Measurements from ENCODE around the gene HOXB4.

The HOXB4 gene

DNA sequence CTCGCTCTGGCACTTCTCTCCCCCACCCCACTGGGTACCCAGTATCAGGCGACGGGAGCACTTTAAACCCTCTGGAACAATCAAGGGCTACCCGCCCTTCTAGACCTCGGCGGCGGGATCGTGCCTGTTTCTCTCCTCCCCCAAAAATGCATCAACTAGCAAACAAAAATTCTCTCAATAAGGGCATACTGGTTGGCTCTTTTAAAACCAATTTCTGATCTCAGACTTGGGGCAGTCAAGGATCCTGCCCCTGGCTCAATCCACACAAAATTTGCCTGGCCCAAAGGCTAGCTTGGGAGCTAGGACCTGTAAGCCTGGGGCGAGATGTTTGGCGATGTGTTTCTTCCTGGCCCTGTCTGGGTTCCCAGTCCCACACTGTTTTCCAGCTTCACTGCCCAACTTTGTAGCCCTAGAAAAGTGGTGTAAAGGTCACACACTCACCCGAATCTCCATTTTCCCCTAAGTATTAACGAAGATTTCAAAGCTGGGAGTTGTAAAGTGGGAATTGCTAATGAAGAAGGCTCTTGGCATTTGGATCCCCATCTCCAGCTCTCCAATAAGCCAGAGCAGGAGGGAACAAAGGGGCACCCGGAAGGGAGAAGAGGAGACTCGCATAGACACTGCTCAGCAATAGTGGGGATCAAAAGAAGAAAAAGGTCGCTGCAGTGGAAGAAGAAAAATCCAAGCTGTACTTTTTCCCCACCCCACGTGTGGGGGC lies 18.9 kb downstream of the HOXB4 start:
- no peak for DNase-seq (ENCODE audit: low read depth)

DNA sequence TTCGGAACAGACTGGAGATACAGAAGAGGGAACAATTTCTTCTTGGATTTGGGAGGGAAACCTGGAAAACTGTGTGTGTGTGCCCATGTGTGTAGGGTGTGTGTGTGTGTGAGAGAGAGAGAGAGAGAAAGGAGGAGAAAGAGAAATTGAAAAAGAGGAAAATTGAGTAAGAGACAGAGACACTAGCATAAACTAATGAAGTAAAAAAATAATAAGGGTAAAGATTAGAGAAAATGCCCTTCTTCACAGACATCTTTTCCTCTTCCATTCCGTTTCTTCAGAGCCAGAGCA lies 19.4 kb downstream of the HOXB4 start:
- no peak for DNase-seq (ENCODE audit: low read depth)

DNA sequence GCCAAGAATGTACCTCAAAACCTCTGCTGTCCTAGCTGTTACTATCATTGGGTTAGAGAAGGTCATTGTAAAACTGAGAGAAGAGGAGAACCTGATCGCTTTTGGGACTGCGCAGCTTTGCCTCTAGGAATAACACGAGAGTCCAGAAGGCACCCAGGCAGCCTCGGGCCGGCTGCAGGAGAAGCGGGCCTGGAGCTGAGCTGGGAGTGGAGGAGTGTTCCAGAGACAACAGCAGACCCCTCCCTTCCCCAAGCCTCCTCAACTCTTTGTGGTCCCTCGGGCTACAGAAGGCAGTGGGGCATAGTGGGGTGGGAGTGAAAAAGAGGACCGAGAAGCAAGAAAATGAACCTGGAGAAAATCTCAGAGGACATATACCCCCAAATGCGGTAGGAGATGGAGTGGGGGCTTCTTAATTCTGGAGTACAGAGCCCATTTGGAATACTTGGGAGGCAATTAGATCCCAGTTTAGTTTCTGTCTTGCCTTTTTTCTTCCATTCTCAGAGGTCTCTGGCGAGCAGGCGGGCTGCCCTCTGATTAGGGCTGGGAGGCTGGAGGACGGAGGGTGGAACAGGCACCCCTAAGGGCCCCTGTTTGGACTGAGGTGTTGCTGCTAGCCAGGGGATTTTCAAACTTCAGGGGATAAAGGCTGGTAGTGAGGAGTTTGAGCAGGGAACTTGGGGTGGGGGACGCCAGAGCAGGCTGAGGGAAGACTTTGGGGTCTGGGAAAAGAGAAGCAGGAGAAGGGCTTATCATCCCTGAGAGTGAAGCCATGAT lies 19.9 kb downstream of the HOXB4 start:
- no peak for DNase-seq (ENCODE audit: low read depth)

DNA sequence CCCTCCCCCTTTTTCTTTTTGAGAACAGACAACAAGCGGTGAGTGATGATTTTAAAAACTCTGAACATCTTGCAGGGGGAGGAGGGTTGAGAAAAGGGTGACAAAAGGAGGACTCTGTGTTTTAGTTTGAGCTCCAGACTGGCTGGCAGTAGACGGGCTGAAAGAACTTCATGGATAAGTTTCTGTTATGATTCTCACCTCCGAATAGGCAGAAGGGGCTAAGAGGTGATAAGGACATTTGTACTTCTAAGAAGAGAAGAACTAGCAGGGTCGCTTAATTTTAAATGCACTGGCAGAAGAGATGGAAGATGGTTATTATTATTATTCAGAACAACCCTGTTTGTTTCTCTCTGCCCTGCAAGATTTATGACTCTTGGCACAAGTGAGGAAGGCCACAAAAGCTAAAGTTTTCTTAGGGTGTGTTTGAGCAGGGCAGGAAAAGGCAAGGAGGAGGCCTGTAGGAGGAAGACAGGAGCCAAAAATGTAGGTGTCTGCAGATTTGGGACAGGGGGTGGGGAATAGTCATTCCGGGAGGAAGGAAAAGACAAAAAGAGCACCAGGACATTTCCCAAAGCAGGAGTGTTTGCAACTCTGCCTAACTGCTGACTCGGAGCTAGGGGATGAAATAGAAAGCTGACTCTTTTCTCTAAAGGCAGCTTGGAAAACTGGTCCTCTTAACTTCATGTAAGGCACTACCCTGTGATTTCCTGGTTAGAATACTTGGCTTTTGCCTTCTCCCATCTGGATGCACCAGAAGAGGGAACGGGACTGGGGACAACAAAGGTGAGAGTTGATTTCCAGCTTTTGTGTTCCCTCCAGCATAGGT lies 21.4 kb downstream of the HOXB4 start:
- DNase-seq (ENCODE audit: low read depth), result no peak

DNA sequence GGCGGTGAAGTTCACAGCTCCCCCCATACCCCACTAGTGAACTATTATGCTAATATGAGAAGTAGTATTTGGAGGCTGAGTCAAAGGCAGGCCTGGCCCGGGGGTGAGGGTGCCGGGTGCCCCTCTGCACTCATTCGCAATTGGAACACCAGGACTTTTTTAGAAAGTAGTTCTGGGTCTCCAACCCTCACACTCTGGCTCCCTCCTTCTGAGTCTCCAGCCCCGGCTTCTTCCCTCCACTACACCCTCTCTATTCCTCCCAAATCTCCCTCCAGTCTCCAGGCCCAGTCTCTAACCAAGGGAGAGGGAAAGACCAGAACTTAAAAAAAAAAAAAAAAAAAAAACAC lies 21.9 kb downstream of the HOXB4 start:
- no peak for DNase-seq (ENCODE audit: low read depth)

DNA sequence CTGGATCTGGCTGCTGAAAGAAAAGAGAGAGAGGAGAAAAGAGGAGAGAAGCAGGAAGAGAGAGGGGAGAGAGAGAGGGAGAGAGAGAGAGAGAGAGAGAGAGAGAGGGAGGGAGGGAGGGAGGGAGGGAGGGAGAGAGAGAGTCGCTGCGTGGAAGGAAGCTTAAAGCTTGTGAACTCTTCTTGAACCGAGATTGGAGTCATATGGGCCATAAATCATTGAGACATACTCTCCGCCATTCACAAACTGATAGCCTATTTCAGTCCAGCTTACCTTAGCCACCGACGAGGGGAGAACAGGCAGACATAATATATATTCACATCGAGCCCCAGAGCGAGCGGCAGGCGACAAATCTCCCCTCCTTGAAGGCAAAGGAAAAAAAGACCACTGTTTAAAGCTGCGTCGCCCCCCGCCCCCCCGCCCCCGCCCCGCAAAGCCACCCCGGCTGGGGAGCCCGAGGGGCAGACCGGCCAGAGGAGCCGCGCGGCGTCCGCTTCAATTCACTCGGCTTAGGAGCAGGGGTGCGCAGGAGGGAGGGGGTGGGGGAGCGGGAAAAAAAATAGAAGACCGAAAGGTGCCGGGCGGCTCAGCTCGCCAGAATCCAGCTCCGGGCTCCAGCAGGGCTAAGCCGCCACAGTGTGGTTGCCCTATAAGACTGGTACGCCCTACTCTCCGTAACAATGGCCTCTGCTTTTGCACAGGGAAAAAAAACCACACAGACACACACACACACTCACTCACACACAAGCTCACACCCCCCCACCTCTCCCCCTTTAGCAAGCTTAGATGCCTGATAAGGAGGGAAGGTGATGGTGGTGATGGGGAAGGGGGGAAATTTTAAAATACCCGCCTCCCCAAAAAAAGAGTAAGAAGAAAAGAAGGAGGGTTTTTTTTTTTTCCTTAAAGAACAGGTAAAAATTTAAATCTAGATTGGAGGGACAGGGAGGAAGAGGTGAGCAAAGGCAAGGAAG lies 22.6 kb downstream of the HOXB4 start:
- DNase-seq (ENCODE audit: low read depth), result no peak

DNA sequence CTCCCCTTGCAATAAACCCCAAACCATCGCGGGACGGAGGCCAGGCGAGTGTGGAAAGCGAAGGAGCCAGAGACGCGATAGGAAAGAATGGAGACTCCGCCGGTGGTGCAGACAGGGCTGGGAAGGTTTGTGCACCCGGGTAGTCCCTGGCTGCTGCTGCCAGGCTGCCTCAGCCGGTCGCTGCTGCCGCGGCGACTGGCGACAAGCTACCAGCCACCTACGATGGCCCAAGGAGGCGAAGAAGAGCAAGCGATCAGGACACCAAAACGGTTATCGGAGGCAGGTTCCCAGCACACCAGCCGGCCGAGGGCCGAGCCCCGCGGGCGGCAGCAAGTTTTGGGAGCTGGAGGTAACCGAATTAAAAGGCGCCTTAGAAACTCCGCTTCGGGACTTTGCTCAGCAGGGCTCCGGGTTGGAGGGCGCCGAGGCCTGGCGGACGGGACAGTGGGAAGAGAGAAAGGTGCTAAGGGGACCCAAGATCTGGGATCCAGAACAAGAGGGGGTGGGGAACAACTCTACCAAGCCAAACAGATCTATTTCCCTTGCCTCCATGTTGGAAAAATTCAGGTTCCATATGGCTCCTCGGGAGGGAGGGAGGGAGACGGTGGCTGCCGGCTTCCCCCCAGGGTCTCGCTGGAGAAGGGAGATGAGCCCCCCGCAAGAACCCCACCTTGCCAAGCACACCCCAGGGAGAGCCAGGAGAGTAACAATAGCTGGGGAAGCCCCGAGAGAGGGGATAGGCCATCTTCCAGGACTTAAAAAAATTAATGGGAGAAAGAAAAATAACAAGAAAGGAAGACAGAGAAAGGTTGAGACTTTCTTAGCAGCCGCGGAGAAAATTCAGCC lies 23.5 kb downstream of the HOXB4 start:
- DNase-seq (ENCODE audit: low read depth), result no peak

DNA sequence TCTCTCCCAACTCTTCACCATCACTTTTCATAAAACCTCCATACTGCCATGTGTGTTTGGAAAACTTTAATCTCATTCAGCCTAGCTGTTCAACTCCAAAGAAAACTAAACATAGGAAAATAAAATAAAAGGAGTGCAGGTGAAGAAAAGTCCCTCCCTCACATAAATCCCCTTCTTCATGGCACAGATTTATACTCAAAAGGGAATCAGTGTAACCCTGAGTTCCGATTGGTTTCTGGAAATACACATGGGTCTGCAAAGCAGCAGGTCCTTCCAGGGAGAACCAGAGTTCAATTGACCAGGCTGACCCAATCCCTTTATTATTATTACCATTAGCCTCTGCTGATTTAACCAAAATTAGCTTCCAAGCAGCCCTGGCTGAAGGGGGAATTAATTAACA lies 24.3 kb downstream of the HOXB4 start:
- no peak for DNase-seq (ENCODE audit: low read depth)

DNA sequence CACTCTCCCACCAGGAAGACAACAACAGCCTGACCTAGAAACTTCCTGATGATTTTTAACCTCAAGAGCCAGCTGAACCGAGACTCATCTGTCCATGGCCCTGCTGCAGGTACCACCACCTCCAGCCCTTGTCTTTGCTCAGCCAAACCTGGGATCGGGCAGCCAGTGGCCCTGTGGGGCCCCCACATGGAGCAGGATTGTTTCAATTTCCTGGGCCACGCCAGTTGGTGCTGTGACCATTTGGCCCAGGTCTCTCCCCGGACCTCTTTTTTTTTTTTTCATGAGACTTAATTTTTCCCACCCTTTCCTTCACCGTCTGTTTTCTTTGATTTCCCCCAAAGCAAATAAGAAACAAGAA lies 25.0 kb downstream of the HOXB4 start:
- DNase-seq (ENCODE audit: low read depth), result no peak

DNA sequence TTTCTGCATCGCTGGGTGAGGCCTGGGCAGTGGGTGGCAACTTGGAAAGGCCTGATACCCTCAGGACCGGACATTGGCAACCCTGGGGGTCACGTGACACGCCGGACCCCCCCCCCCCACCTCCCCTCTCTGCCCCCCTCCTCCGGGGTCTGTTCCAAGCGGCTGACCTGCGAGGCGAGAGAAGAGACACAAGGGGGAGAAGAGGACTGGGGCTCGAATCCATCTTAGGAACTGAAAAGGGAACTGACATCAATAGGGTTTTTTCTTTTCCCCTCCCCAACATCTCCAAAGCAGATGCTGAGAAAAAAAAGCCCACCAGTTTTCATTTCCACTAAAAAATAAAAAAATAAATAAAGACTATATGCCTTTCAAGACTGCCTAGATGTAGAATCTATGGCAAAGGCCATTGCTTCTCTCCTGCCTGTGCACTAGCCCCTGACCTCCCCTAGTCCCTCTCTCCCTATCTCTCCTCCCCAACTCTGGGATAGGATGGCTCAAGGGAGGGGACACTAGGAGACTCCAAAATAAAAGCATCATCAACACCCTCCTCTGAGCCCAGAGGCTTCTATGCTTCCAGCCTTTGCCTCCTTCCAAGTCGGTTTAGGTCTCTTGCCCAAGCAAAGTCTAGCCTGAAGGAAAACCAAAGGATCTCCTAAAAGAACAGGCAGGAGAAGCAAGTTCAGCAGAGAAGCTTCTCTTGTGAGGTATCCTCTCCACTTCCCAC lies 25.5 kb downstream of the HOXB4 start:
- DNase-seq (ENCODE audit: low read depth), result no peak

DNA sequence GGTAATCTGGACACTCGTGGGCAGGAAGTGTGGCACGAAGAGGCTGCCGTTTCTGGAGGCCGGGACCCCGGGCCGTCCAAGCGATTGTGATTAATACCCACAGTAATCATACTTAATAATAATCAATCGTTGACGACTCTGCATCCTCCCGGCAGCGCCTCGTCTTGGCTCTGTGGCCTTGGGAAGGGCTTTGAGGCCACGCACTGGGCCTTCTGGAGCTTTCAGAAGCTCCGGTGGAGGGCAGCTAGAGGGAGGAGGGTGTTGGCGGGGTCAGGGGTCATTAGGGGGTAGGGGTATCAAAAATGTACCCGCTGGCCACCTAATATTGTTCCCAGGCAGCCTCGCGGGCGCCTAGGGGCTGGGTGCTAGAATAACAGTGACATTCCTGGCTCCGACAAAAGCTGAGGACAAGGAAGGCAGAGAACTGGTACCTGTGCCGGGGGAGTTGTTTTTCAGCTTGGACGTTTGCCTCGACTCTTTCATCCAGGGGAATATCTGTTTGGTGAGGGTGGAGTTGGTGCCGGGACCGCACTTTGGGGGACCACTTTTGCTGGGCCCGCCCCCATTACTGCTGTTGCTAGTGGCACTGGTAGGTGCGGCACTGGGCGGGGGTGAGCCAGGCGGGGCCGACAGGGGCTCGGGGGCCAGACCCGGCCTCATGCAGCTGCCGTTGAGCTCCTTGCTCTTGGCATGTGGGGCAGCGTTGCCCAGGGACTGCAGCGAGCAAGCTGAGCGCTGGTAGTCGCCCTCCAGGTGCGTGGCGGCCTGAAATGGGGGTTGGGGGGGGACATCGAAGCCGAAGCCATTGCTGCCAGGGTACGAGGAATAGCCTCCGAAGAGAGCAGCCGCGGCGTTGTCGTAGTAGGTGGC lies 26.3 kb downstream of the HOXB4 start:
- DNase-seq (ENCODE audit: low read depth), result no peak

DNA sequence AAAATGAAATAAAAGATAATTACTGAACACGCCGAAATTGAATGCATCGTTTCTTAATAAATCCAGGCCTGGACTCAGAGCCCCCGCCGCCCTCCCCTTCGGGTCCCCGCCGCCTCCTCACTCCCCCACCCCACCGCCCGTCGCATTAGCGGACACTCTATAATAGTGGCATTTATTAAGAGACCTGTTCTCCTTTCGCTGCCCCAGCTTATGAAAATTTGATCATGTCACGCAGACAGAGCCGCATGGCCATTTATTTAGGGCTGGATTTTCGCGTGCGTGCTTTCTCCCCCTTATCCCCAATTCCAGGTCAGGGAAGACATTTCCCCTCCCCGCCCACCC lies 27.0 kb downstream of the HOXB4 start:
- DNase-seq (ENCODE audit: low read depth), result no peak

DNA sequence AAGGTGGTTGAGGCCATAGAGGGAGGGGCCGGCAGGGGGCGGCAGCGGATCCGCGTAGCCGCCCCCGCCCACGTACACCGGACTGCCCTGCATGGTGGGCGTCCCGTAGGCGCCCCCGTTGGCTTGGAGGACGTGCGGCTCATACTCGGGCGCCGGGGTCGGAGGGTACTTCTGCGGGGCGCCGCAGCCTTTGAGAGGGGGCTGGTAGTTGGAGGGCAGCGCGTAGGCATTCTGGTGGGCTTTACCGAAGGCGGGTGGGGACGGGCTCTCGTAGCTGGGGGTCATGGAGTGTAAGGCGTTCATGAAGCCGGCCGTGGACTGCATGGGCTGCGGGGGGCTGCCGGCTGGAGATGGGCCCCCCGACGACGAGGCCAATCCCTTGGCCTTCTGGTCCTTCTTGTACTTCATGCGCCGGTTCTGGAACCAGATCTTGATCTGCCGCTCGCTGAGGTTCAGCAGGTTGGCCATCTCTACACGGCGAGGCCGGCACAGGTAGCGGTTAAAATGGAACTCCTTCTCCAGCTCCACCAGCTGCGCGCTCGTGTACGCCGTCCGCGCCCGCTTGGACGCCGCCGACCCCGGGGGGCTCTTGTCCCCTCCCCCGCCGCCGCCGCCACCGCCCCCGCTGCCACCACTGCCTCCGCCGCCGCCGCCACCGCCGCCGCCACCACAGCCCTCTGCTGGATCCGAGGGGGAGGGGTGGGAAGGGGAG lies 27.5 kb downstream of the HOXB4 start:
- no peak for DNase-seq (ENCODE audit: low read depth)

DNA sequence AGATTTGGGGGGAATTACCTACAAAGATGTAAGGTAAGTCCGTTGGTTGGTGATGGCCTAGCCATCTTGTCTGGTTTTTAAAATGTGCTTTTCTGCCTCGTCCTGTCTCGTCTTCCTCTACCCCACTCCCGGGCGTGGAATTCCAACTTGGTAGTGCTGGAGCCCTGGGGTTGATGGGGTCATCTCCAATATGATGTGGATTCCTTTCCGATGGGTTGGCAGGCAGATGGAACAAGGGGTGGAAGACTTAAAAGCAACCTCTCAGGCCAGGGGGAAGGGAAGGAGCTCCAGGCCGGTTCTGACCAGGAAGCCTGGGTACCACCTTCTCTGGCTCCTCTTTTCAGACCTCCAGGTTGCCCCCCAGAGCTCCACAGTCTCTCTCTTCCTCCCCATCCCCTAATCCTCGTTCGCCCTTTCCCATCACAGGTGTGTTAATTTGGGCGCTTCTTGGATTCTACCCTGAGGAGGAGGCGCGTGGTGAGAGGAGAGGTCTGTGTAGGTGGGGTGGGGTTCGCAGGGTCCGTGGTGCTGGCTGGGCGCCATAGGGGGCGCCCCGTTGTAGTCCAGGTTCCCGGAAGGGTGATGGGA lies 28.1 kb downstream of the HOXB4 start:
- no peak for DNase-seq (ENCODE audit: low read depth)

DNA sequence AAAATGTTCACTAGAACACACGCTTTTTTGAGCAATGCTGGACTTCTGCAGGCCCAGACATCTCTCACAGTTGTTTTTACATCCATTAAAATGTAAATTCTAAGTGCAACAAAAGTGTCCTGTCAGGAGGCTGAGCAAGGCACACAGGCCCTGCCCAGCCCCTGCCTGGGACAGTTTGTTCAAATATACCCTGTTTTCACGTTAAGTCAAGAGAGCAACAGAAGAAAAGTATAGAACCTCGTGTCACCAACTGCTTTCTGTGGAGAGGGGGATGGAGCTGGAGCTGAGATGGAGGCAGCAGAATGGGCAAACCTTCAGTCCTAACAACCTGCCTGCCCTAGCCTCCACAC lies 28.9 kb downstream of the HOXB4 start:
- DNase-seq (ENCODE audit: low read depth), result no peak

DNA sequence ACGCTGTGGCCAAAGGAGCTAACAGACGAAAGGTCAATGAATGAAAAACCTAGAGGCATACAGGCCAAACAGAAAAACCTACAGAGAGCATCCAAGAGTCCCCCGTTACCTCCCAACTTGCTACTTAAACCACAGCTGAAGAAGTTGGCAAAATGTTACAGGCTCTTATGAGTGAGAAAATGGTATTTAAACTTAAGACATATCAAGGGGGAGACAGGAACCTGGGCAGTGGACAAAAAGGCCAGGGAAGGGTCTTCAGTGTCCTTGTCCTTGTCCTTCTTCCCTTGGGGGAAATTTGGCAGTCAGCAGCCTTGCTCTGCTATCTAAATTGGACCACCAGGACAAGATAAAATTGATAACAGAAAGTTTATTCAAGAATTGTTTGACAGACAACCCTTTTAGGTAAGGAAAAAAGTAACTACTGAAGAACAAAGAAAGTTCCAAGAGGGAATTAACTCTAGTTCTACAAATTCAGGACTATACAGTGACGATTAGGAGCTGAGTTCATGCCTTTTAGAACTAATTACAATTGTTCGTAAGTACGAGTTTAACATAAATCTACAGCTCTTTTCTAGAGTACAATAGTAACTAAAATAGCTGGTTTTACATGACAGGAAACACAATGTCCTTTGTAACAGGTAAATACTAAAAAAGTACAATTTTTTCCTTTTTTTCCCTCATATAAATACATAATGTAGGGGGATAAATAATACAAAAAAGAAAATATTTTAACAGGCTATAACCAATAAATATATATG lies 29.4 kb downstream of the HOXB4 start:
- DNase-seq (ENCODE audit: low read depth), result no peak

DNA sequence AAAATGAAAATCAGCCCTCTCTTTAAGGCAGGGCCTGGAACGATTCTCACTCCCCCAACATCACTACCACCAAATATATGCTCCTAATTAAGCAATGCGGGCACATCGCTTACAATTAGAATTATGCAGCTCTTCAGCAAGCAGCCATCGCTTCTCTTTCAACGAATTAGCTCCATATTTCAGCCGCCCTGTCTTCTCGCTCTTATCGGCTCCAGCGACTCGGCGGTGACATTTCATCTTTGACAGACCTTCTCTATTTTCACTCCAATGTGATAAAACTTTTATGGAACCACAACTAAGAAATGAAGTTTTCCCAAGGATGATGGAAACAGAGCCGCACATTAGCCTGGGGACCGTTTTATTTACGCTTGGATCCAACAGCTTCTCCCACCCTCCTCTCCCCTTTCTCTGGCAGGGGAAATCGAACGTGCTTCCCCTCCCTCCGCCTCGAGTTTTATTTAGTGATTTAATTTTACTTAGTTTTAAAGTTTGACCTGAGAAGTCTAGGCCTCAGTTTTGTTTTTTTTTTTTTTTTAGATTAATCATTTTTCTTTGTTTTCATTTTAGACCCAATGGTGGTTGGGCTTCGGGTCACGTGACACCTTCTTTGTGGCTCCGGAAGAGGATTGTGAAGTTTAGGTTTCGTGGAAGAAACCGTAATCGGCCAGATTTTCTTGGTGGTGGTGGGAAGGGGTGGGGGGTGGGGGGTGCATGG lies 30.2 kb downstream of the HOXB4 start:
- DNase-seq (ENCODE audit: low read depth), result no peak
